Caco-2 (cell line): ENCODE data around the gene ARHGEF7. TPM values are rescaled to one million over a fixed set of nuclear protein-coding genes. Genes with fewer than 3 reads are reported as not detected.

ENCODE experiments used
- BruUV-seq: library from RNA; stranded (reverse); fragments of 400-500 nt; replicated peaks from 2 replicates; lab custom pipeline; 2021; lab: Mats Ljungman, UMichigan
- CTCF ChIA-PET: fragments of 300-600 bp; sonication (Branson Sonifier 250); formaldehyde crosslinking; loops from one replicate; lab custom pipeline; 2022; ENCODE audit warnings: antibody characterized with exemption; lab: Charles Lee
- POLR2A ChIA-PET: fragments of 300-600 bp; sonication (Branson Sonifier 250); formaldehyde crosslinking; loops from one replicate; lab custom pipeline; 2022; ENCODE audit warnings: antibody characterized with exemption; lab: Charles Lee
- DNase-seq, 2 experiments: peaks; one replicate each; pipeline versions ENCODE4 v3.0.0 to v3.0.0-alpha.2; 2020 to 2022
- H3K27me3 ChIP-seq: replicated peaks from 2 replicates; pipeline ENCODE4 v1.6.0; 2011; ENCODE audit warnings: low read length; ENCODE audit not compliant: control insufficient read depth, insufficient read depth
- H3K36me3 ChIP-seq: 2 replicates; pipeline ENCODE4 v1.5.1; 2011; ENCODE audit warnings: low read length; ENCODE audit not compliant: control insufficient read depth, insufficient read depth
- H3K4me1 ChIP-seq: fragments of 250-450 bp; sonication (Bioruptor Pico); 2 replicates; pipeline ENCODE4 v1.5.1; 2020; ENCODE audit warnings: mild to moderate bottlenecking
- H3K4me3 ChIP-seq: 2 replicates; pipeline ENCODE4 v1.5.1; 2011; ENCODE audit warnings: low read depth, mild to moderate bottlenecking, control low read depth, low read length
- H3K9me3 ChIP-seq: fragments of 250-450 bp; sonication (Bioruptor Pico); 2 replicates; pipeline ENCODE4 v1.5.1; 2020; ENCODE audit warnings: mild to moderate bottlenecking, moderate library complexity
- H3K27ac Mint-ChIP-seq: one replicate; pipeline ENCODE4 v1.8.0; 2022; ENCODE audit warnings: mixed read lengths; ENCODE audit not compliant: unreplicated experiment
- H3K27me3 Mint-ChIP-seq: one replicate; pipeline ENCODE4 v1.8.0; 2022; ENCODE audit warnings: mixed read lengths; ENCODE audit not compliant: insufficient read depth, unreplicated experiment
- H3K36me3 Mint-ChIP-seq: one replicate; pipeline ENCODE4 v1.8.0; 2022; ENCODE audit warnings: mild to moderate bottlenecking, mixed read lengths; ENCODE audit not compliant: insufficient read depth, unreplicated experiment
- H3K4me1 Mint-ChIP-seq: one replicate; pipeline ENCODE4 v1.8.0; 2022; ENCODE audit warnings: low read depth, mixed read lengths; ENCODE audit not compliant: unreplicated experiment
- H3K4me3 Mint-ChIP-seq: one replicate; pipeline ENCODE4 v1.8.0; 2022; ENCODE audit warnings: mild to moderate bottlenecking, moderate library complexity, mixed read lengths; ENCODE audit not compliant: unreplicated experiment
- H3K9me3 Mint-ChIP-seq: one replicate; pipeline ENCODE4 v1.8.0; 2022; ENCODE audit warnings: mixed read lengths; ENCODE audit not compliant: unreplicated experiment
- CTCF ChIP-seq, 2 experiments: fragments of 200-600 bp in 1 of 2; IDR thresholded peaks; 1 replicate in 1 of 2; 2 replicates in 1 of 2; pipeline versions ENCODE4 v1.5.1 to v1.8.0; 2011 to 2022; ENCODE audit warnings: antibody characterized with exemption in 1 of 2, control low read depth in 1 of 2, inconsistent platforms in 1 of 2, low read depth in 1 of 2, low read length in 1 of 2, mild to moderate bottlenecking in 1 of 2, moderate library complexity in 1 of 2; ENCODE audit not compliant: insufficient read depth in 1 of 2, severe bottlenecking in 1 of 2, unreplicated experiment in 1 of 2
- intact Hi-C: fragments of 100-400 bp; cut with micrococcal nuclease; formaldehyde crosslinking; loops from one replicate; pipeline ENCODE4 v1.10.0; 2022; ENCODE audit not compliant: unreplicated experiment
- total RNA-seq: library from RNA; stranded (reverse); gene quantifications from 2 replicates; pipeline ENCODE4 v1.2.3, GENCODE V29; 2022

The ARHGEF7 gene
- total RNA-seq, 1 experiment from 2014 or later: 60.5 TPM

- no peaks in the 10 kb centered on the region for H3K9me3 ChIP-seq
- Mint-ChIP-seq H3K27ac (no peak overlapping the region), H3K4me3 (no peak overlapping the region), H3K27me3 (no peaks in the 10 kb centered on the region), H3K4me1 (peaks cover 7% of the 10 kb centered on the region), H3K9me3 (no peaks in the 10 kb centered on the region), H3K36me3 (peaks cover 53% of the 10 kb centered on the region)
- H3K4me3 ChIP-seq: no peak overlapping the region
- TF ChIP-seq CTCF (IDR thresholded peaks at IDR 0.05; ENCODE audit: insufficient read depth in 1 of 2, low read depth in 1 of 2, low read length in 1 of 2, severe bottlenecking in 1 of 2, unreplicated experiment in 1 of 2): no peak
- BruUV-seq: no TSS peak
- H3K4me1 ChIP-seq: no peaks in the 10 kb centered on the region
- ChIA-PET CTCF (no interaction called here), POLR2A (no interaction called here)
- H3K36me3 ChIP-seq: peaks cover 2% of the 10 kb centered on the region; the same call in 1 of the 2 replicates
- no peaks in the 10 kb centered on the region for H3K27me3 ChIP-seq
- no peak for DNase-seq
- intact Hi-C loops: no loop called here
These were observed 62.8 kb downstream of the ARHGEF7 start for GRCh38 chr13:111177921-111178320.

GRCh38 chr13:111178402-111178801, 63.3 kb downstream of the ARHGEF7 start:
- ChIA-PET POLR2A (no interaction called here), CTCF (no interaction called here)
- no peak overlapping the region for H3K27ac Mint-ChIP-seq
- no peaks in the 10 kb centered on the region for H3K27me3 ChIP-seq
- H3K4me1 Mint-ChIP-seq: peaks cover 7% of the 10 kb centered on the region
- H3K4me3 Mint-ChIP-seq: no peak overlapping the region
- no peaks in the 10 kb centered on the region for H3K27me3 Mint-ChIP-seq
- no peaks in the 10 kb centered on the region for H3K4me1 ChIP-seq
- TF ChIP-seq CTCF (IDR thresholded peaks at IDR 0.05; ENCODE audit: insufficient read depth in 1 of 2, low read depth in 1 of 2, low read length in 1 of 2, severe bottlenecking in 1 of 2, unreplicated experiment in 1 of 2): no peak
- intact Hi-C loops: no loop called here
- no peaks in the 10 kb centered on the region for H3K9me3 Mint-ChIP-seq
- H3K4me3 ChIP-seq: no peak overlapping the region
- H3K36me3 ChIP-seq: peaks cover 1% of the 10 kb centered on the region; the same call in 1 of the 2 replicates
- no peaks in the 10 kb centered on the region for H3K9me3 ChIP-seq
- BruUV-seq: no TSS peak
- DNase-seq: no peak
- H3K36me3 Mint-ChIP-seq: peaks cover 53% of the 10 kb centered on the region

DNA sequence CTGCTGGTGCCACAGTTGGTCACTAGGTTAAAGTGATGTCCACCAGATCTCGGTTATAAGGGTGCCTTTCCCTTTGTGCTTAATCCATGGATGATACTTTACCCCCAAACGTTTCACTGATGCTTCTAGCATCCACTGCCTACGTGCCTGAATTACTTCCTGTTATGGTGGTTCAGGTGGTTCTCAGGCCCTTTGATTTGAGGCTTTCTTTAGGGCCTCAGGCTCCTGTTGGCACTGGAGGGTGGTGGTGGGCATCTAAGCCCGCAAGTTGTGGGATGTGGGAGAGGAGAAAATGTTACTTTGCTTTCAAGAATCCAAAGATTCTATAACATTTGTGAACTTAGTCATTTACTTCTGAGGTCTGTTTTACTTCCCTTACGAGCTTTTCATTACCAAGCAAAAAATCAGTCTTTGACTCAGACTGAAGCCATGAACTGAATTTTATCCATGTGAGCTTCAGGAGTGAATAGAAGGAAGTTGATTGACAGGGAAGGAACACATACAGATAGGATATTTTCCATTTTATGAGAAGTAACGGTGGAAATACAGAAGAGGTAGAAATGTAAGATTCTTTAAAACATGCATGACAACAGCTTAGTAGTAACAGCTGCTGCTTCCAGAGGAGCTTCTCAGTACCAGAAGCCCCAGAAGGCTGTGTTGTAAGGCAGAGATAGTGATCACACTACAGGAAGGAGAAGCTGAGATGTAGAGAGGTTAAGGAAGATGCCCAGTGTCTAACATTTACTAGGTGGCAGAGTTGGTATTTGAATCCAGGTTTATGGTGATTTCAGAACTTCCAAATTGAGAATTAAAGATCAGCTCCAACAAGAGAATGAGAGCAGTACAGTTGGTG, 65.0 kb downstream of the ARHGEF7 start:
- Mint-ChIP-seq H3K4me1 (peaks cover 7% of the 10 kb centered on the region), H3K4me3 (no peak overlapping the region), H3K9me3 (no peaks in the 10 kb centered on the region), H3K36me3 (peaks cover 43% of the 10 kb centered on the region), H3K27me3 (no peaks in the 10 kb centered on the region), H3K27ac (no peak overlapping the region)
- ChIA-PET POLR2A (no interaction called here), CTCF (interaction anchor here (0.6 kb wide), 1 partner anchor 584 kb away, joined by 3 read pairs; no protein-coding TSS in a partner anchor)
- no peaks in the 10 kb centered on the region for H3K4me1 ChIP-seq
- BruUV-seq: no TSS peak
- no peaks in the 10 kb centered on the region for H3K36me3 ChIP-seq
- no peak for DNase-seq
- intact Hi-C loops: no loop called here
- no peak overlapping the region for H3K4me3 ChIP-seq
- H3K9me3 ChIP-seq: no peaks in the 10 kb centered on the region
- no peaks in the 10 kb centered on the region for H3K27me3 ChIP-seq
- no peak for TF ChIP-seq CTCF (IDR thresholded peaks at IDR 0.05; ENCODE audit: insufficient read depth in 1 of 2, low read depth in 1 of 2, low read length in 1 of 2, severe bottlenecking in 1 of 2, unreplicated experiment in 1 of 2)
